Lower leg skin (tissue), 4 donors: ENCODE results near the gene SELENOP. TPM values are rescaled to one million over a fixed set of nuclear protein-coding genes. Genes with fewer than 3 reads are reported as not detected.

Experiments
- DNase-seq, 2 donors: peaks; one replicate each; pipeline ENCODE4 v3.0.0-alpha.2; 2019; ENCODE audit warnings: low spot score in 2 of 2
- H3K4me3 ChIP-seq: fragments of 200-600 bp; sonication (generic); 2 replicates; pipeline ENCODE4 v1.5.1; 2017; ENCODE audit warnings: mild to moderate bottlenecking, low read depth; ENCODE audit not compliant: poor library complexity, severe bottlenecking
- POLR2A ChIP-seq, 2 donors: fragments of 450-650 bp; IDR thresholded peaks; one replicate each; pipeline ENCODE4 v1.6.1; 2016 to 2017; ENCODE audit warnings: antibody characterized with exemption in 2 of 2, mild to moderate bottlenecking in 1 of 2, moderate library complexity in 1 of 2
- WGBS, 2 donors: methylation state at CpG; one replicate each; pipeline ENCODE4 v1.1.5; 2018; 5-methylcytosine and 5-hydroxymethylcytosine counted together
- intact Hi-C: fragments of 100-400 bp; cut with DNase I; formaldehyde crosslinking; loops from one replicate; pipeline ENCODE4 v1.15.0; 2023; ENCODE audit warnings: low total_unique reads
- total RNA-seq, 4 donors: library from RNA; depleted of rRNA; stranded (reverse); fragments of >200 nt; gene quantifications; one replicate each; pipeline ENCODE4 v1.1.0, GENCODE V29; 2016
- TF ChIP-seq, protein P1 (sequence below), 3 donors: fragments of 450-650 bp; IDR thresholded peaks; one replicate each; pipeline ENCODE4 v1.5.1; 2016; ENCODE audit warnings: antibody characterized with exemption in 3 of 3, mild to moderate bottlenecking in 3 of 3, moderate library complexity in 2 of 3

Gene SELENOP
- total RNA-seq, 4 donors from 2014 or later = 217 to 311 (median 223) TPM

DNA sequence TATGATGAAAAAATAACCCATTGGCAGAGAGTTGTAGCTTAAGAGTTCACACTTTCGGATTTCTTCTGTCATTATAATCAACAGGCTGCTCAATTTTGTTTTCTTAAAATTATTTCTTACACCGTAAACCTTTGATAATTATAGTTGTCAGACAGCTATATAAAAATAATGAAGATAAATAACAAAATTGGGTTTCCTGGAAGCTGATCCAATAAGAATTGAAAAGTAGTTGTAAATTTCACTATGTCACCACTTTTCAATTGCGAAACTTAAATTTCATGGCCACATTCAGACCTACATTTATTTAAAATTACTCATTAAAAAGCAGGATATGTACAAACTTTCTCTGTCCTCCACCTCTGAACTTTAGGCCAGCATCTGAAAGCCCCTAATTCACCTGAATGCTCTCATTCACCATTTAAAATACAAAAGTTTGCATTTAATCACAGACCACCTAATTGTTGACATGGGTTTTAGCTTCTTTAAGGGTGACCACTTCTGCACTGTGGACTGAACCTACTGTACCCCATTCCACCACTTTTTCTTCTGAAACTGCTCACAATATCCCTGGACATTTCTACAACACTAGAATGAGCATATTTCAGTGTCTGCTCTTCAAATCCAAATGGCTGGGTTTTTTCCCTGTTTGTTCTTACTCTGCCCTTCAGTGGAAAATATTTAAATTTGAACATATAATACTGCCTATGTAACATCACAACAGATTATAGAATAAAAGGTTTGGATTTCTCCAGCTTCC lies 680 bp downstream of the SELENOP start:
- TF ChIP-seq, protein P1, sequence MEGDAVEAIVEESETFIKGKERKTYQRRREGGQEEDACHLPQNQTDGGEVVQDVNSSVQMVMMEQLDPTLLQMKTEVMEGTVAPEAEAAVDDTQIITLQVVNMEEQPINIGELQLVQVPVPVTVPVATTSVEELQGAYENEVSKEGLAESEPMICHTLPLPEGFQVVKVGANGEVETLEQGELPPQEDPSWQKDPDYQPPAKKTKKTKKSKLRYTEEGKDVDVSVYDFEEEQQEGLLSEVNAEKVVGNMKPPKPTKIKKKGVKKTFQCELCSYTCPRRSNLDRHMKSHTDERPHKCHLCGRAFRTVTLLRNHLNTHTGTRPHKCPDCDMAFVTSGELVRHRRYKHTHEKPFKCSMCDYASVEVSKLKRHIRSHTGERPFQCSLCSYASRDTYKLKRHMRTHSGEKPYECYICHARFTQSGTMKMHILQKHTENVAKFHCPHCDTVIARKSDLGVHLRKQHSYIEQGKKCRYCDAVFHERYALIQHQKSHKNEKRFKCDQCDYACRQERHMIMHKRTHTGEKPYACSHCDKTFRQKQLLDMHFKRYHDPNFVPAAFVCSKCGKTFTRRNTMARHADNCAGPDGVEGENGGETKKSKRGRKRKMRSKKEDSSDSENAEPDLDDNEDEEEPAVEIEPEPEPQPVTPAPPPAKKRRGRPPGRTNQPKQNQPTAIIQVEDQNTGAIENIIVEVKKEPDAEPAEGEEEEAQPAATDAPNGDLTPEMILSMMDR (IDR thresholded peaks at IDR 0.05) = no peak
- TF ChIP-seq POLR2A (IDR thresholded peaks at IDR 0.05) = no peak
- DNase-seq = no peak
- 18 to 23% methylated on average over 3 of the region's 3 CpGs for WGBS, 2 donors
- peak overlapping the region; percentile 53 for H3K4me3 ChIP-seq
- intact Hi-C loops = no loop called here

DNA sequence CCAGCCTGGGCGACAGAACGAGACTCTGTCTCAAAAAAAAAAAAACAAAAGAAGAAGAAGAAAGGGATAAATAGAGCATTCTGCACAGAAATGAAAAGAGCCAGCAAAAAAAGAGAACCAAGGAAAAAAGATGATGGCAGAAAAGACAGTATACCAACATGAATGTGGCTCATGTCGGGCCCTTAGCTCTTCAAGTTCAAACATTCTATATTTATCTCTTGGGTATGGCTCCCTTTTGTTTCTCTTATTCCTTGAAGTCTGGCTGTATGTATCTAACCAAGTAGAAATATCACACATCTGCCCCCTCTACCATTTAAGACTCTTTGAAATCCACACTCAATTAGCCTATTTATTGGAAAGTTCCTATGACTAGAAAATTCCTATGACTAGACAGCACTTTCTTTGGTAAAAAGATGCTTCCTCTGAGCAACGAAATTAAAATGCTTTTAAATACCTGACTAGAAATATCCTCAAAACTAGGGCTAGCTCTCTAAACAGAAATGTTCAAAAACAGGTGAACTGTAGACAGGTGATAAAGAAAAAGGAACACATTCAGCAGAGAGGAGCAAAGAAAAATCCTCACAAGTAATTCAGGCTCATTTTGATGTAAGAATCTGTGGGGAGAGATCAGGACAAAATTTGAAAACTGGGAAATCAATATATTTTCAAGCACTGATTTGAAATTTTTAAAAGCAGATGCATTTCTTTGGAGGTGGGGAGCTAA lies 2.6 kb downstream of the SELENOP start:
- TF ChIP-seq, protein P1 (IDR thresholded peaks at IDR 0.05) = no peak
- TF ChIP-seq POLR2A (IDR thresholded peaks at IDR 0.05) = no peak
- DNase-seq = no peak
- intact Hi-C loops = no loop called here
- WGBS, 2 donors = 63 to 74% methylated on average over 4 of the region's 4 CpGs
- peak overlapping the region; percentile 1 for H3K4me3 ChIP-seq

DNA sequence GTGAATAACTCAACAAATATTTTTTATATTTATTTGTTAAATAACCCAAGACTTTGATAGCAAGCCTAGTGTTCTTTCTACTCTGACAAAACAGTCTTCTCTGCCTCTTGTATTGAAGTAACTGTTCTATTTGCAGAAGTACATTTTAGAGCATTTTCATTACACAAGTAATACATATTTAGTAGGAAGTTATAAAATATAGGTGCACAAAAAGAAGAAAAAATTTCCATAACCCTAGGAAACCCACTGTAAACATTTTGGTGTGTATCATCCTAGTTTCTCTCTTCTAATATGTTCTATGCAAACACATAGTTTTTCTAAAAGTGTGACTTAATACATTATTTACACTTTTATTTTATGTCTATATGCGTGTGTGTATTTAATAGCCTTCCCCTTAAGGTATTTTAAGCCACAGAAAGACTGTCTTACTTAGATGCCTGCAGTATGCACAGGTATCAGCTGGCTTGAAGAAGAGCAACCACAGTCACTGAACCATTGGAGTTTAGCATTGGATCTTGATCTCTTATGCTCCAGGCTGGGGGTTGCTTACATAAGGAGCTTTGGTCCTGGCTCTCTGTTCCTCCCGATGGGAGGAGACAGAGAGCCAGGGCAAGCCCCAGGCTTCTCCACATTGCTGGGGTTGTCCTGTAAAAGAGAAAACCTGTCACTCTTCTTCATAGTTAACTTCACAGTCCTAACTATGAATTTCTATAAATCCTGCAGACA lies 3.8 kb downstream of the SELENOP start:
- DNase-seq = no peak
- no peak for TF ChIP-seq POLR2A (IDR thresholded peaks at IDR 0.05)
- TF ChIP-seq, protein P1 (IDR thresholded peaks at IDR 0.05) = no peak
- H3K4me3 ChIP-seq = no peak overlapping the region
- WGBS, 2 donors = 43 to 55% methylated on average over 2 of the region's 2 CpGs
- intact Hi-C loops = no loop called here

DNA sequence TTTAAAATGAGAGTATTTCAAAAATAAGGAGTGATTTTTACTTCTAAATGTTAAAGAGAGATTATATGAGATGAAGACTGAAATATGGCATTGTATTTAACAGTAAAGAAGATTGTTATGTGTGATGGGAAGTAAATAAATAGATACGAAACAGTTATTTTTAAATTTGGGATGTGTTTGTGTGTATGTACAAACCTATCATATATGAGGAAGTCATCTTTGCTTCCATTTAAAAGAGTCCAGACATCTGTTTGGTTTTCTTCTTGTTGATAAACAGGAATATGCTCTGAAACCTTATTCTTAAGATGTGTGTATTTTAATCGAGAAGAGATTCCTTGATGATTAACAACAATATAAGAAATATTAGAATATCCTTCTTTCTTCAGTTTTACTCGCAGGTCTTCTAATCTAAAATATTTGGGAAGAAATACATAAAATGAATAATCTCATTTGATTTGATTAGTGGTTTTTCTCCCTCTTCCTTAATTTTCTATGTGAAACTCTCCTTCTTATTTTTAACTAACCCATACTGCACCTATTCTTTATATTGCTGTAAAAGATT lies 4.9 kb downstream of the SELENOP start:
- intact Hi-C loops = no loop called here
- no peak for DNase-seq
- 88 to 93% methylated on average over 3 of the region's 3 CpGs for WGBS, 2 donors
- TF ChIP-seq POLR2A (IDR thresholded peaks at IDR 0.05) = no peak
- TF ChIP-seq, protein P1 (IDR thresholded peaks at IDR 0.05) = no peak
- no peak overlapping the region for H3K4me3 ChIP-seq

GRCh38 chr5:42806004-42806700 lies 5.5 kb downstream of the SELENOP start:
- H3K4me3 ChIP-seq = no peak overlapping the region
- TF ChIP-seq, protein P1 (IDR thresholded peaks at IDR 0.05) = no peak
- no peak for TF ChIP-seq POLR2A (IDR thresholded peaks at IDR 0.05)
- no peak for DNase-seq
- 68 to 72% methylated on average over 2 of the region's 2 CpGs for WGBS, 2 donors
- intact Hi-C loops = no loop called here
